Liver (tissue), 9 donors: ENCODE data around the gene SIRT5. TPM values are rescaled to one million over a fixed set of nuclear protein-coding genes. Genes with fewer than 3 reads are reported as not detected.

ENCODE experiments used
- DNase-seq: peaks from one replicate; pipeline ENCODE4 v3.0.0-alpha.2; 2017; ENCODE audit warnings: low spot score
- H3K27ac ChIP-seq, 2 donors: one replicate each; pipeline ENCODE4 v1.7.0; 2013; ENCODE audit warnings: inconsistent platforms in 2 of 2, low read length in 2 of 2, control low read depth in 1 of 2, low read depth in 1 of 2, mild to moderate bottlenecking in 1 of 2
- H3K27me3 ChIP-seq, 4 donors: one replicate each; pipeline versions ENCODE4 v1.6.1 to v1.7.0; 2013; ENCODE audit warnings: low read length in 3 of 4, inconsistent platforms in 1 of 4, mild to moderate bottlenecking in 1 of 4, moderate library complexity in 1 of 4; ENCODE audit not compliant: control insufficient read depth in 4 of 4, insufficient read depth in 4 of 4
- H3K36me3 ChIP-seq, 4 donors: one replicate each; pipeline versions ENCODE4 v1.6.1 to v1.7.0; 2013; ENCODE audit warnings: low read length in 3 of 4, mild to moderate bottlenecking in 3 of 4, low read depth in 1 of 4, moderate library complexity in 1 of 4; ENCODE audit not compliant: control insufficient read depth in 4 of 4, insufficient read depth in 3 of 4
- H3K4me1 ChIP-seq, 4 donors: one replicate each; pipeline versions ENCODE4 v1.6.1 to v1.7.0; 2013; ENCODE audit warnings: low read length in 3 of 4, mild to moderate bottlenecking in 3 of 4, moderate library complexity in 1 of 4; ENCODE audit not compliant: control insufficient read depth in 4 of 4, insufficient read depth in 4 of 4
- H3K4me3 ChIP-seq, 3 donors: one replicate each; pipeline versions ENCODE4 v1.6.1 to v1.7.0; 2013; ENCODE audit warnings: low read length in 3 of 3, control low read depth in 1 of 3, low read depth in 1 of 3, mild to moderate bottlenecking in 1 of 3
- H3K9ac ChIP-seq, 2 donors: one replicate each; pipeline ENCODE4 v1.7.0; 2013; ENCODE audit warnings: low read length in 2 of 2, mild to moderate bottlenecking in 2 of 2, moderate library complexity in 2 of 2, control low read depth in 1 of 2, low read depth in 1 of 2
- H3K9me3 ChIP-seq, 4 donors: one replicate each; pipeline versions ENCODE4 v1.6.1 to v1.7.0; 2013; ENCODE audit warnings: low read length in 3 of 4; ENCODE audit not compliant: control insufficient read depth in 4 of 4
- EGR1 ChIP-seq, 2 donors: IDR thresholded peaks; 2 replicates each; pipeline ENCODE4 v1.6.1; 2016 to 2018; ENCODE audit warnings: antibody characterized with exemption in 2 of 2, low read depth in 2 of 2
- FOXA2 ChIP-seq: IDR thresholded peaks from 2 replicates; pipeline ENCODE4 v1.6.1; 2016; ENCODE audit warnings: antibody characterized with exemption
- GABPA ChIP-seq, 2 donors: IDR thresholded peaks in 1 of 2; conservative IDR thresholded peaks in 1 of 2; 2 replicates each; pipeline ENCODE4 v1.6.1; 2016; ENCODE audit warnings: antibody characterized with exemption in 2 of 2, mild to moderate bottlenecking in 1 of 2, moderate library complexity in 1 of 2
- HNF4A ChIP-seq, 2 donors: conservative IDR thresholded peaks; 2 replicates each; pipeline ENCODE4 v1.6.1; 2016; ENCODE audit warnings: antibody characterized with exemption in 2 of 2, mild to moderate bottlenecking in 2 of 2
- HNF4G ChIP-seq: IDR thresholded peaks from 2 replicates; pipeline ENCODE4 v1.6.1; 2016; ENCODE audit warnings: antibody characterized with exemption
- JUND ChIP-seq, 2 donors: IDR thresholded peaks; 2 replicates each; pipeline ENCODE4 v1.6.1; 2016; ENCODE audit warnings: antibody characterized with exemption in 2 of 2
- NR2F2 ChIP-seq: IDR thresholded peaks from 2 replicates; pipeline ENCODE4 v1.6.1; 2016; ENCODE audit warnings: antibody characterized with exemption
- RAD21 ChIP-seq, 2 donors: IDR thresholded peaks; 2 replicates each; pipeline ENCODE4 v1.6.1; 2016; ENCODE audit warnings: antibody characterized with exemption in 2 of 2, mild to moderate bottlenecking in 2 of 2
- RXRA ChIP-seq, 2 donors: IDR thresholded peaks; 2 replicates each; pipeline ENCODE4 v1.6.1; 2017 to 2018; ENCODE audit warnings: antibody characterized with exemption in 2 of 2, mild to moderate bottlenecking in 1 of 2
- SP1 ChIP-seq: IDR thresholded peaks from 2 replicates; pipeline ENCODE4 v1.6.1; 2018; ENCODE audit warnings: antibody characterized with exemption, mild to moderate bottlenecking
- TAF1 ChIP-seq: conservative IDR thresholded peaks from 2 replicates; pipeline ENCODE4 v1.6.1; 2016; ENCODE audit warnings: antibody characterized with exemption, mild to moderate bottlenecking
- YY1 ChIP-seq: IDR thresholded peaks from 2 replicates; pipeline ENCODE4 v1.6.1; 2016; ENCODE audit warnings: antibody characterized with exemption, mild to moderate bottlenecking
- WGBS: extraction: QIAGEN DNeasy Blood & Tissue Kit; methylation state at CpG from one replicate; pipeline ENCODE4 v1.1.7; 2013; 5-methylcytosine and 5-hydroxymethylcytosine counted together
- polyA plus RNA-seq, 2 donors: library from polyadenylated mRNA; stranded (reverse) in 1 of 2; unstranded in 1 of 2; fragments of 200-250 nt in 1 of 2; fragments of >200 nt in 1 of 2; fragmentation: Nextera tagmentation in 1 of 2; extraction: Ambion mirVana in 1 of 2; gene quantifications; one replicate each; pipeline versions ENCODE4 v1.2.1 to v1.2.3, GENCODE V29; 2013 to 2015
- total RNA-seq, 2 donors: library from RNA; depleted of rRNA; stranded (reverse); fragments of >200 nt; gene quantifications; one replicate each; pipeline ENCODE4 v1.2.3, GENCODE V29; 2014
- TF ChIP-seq, protein P1 (sequence below): IDR thresholded peaks from 2 replicates; pipeline ENCODE4 v1.6.1; 2016; ENCODE audit warnings: antibody characterized with exemption
- TF ChIP-seq, protein P2 (sequence below): IDR thresholded peaks from 2 replicates; pipeline ENCODE4 v1.6.1; 2016; ENCODE audit warnings: antibody characterized with exemption, mild to moderate bottlenecking
- TF ChIP-seq, protein P3 (sequence below): fragments of 150-350 bp; IDR thresholded peaks from 2 replicates; pipeline ENCODE4 v1.5.1; 2017; ENCODE audit warnings: improper control_type of control experiment, low read depth, low read length; ENCODE audit not compliant: missing input control
- TF ChIP-seq, protein P4 (sequence below): IDR thresholded peaks from 2 replicates; pipeline ENCODE4 v1.6.1; 2016; ENCODE audit warnings: antibody characterized with exemption
- donor health status: healthy.
- donor health status: healthy.
- donor health status: healthy.
- donor health status: healthy.
- donor health status: healthy.

SIRT5 gene
- total and polyA plus RNA-seq, 4 donors: 7.5 to 12.6 (median 8.8) TPM

DNA sequence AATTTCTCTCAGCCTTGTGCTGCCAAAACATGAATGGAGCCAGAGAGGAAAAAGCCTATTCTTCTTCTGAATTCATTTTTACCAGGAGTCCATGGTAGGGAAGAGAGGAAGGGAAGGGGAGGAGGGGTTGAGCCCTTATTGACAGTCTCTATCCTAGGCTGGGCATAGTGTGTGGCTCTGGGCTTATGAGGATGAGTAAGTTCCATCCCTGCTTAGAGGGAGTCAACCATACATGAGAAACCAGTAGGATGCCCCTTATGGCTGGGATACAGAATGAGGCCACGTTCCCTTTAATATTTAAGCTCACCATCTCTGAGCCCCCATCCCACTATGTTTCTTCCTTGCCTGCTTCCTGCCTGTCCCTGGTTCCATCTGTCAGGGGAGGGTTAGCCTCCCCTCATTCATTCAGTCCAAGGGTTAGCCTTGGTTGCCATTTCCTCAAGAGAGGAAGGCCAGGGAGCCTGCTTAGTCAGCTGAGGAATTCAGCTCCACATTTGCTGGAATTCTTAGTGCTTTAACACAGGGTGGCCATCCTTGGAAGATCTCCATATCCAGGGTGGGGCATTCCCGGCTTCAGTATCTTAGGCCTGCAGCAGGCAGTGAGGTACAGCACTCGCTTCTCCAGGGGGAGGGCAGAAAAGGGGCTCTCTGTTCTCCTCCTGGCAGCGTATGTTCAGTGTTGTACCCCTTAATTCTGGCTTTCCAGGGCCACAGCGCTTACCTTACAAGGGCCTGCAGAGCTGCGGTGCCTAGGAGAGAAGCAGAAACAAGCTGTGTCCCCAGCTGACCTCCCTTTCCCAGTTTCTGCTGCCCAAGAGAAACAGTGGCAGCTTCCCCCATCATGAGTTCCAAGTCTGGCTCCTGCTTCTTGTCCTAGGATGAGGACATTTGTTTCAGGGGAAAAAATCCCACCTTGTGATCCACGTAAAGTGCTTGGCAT, 12.5 kb downstream of the SIRT5 start (continued):
- TF ChIP-seq GABPA (IDR thresholded peaks at IDR 0.05 in 1 of 2, conservative IDR thresholded peaks at IDR 0.05 in 1 of 2): no peak
- TF ChIP-seq, protein P1, sequence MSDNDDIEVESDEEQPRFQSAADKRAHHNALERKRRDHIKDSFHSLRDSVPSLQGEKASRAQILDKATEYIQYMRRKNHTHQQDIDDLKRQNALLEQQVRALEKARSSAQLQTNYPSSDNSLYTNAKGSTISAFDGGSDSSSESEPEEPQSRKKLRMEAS: no peak
- TF ChIP-seq NR2F2: no peak
- TF ChIP-seq JUND (IDR thresholded peaks at IDR 0.05): no peak
- no peak for TF ChIP-seq FOXA2

DNA sequence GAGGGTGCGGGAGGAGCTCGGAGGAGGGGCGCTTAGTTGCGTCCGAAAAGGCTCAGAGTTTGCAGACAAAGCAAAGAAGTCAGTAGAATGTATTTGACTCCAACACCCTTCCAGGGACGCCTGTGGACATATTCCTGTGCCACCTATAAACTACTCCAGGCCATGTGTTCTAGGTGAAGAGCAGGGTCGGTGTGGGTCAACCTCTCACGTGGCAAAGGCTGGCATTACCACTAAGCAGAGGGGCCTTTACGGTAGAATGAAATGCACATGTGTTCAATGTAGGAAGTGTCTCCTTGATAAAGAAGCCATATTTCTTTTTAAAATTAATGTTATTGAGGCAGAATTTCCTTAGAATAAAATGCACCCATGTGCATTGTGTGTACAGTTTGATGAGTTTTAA, 15.4 kb downstream of the SIRT5 start:
- Histone ChIP-seq H3K4me3 (no peak overlapping the region), H3K4me1 (peaks cover 0 to 19% (median 7%) of the 10 kb centered on the region in 4 donors), H3K36me3 (peaks cover 0 to 32% (median 31%) of the 10 kb centered on the region in 4 donors), H3K9ac (no peak overlapping the region), H3K27me3 (no peaks in the 10 kb centered on the region), H3K9me3 (no peaks in the 10 kb centered on the region), H3K27ac (no peak overlapping the region)
- no peak for DNase-seq
- TF ChIP-seq RAD21 (IDR thresholded peaks at IDR 0.05) (no peak), FOXA2 (no peak), JUND (IDR thresholded peaks at IDR 0.05) (no peak), HNF4A (conservative IDR thresholded peaks at IDR 0.05) (no peak), YY1 (no peak), HNF4G (no peak), EGR1 (IDR thresholded peaks at IDR 0.05; ENCODE audit: low read depth in 2 of 2) (no peak), RXRA (IDR thresholded peaks at IDR 0.05) (no peak), SP1 (no peak), TAF1 (no peak), NR2F2 (no peak)
- TF ChIP-seq, protein P2, sequence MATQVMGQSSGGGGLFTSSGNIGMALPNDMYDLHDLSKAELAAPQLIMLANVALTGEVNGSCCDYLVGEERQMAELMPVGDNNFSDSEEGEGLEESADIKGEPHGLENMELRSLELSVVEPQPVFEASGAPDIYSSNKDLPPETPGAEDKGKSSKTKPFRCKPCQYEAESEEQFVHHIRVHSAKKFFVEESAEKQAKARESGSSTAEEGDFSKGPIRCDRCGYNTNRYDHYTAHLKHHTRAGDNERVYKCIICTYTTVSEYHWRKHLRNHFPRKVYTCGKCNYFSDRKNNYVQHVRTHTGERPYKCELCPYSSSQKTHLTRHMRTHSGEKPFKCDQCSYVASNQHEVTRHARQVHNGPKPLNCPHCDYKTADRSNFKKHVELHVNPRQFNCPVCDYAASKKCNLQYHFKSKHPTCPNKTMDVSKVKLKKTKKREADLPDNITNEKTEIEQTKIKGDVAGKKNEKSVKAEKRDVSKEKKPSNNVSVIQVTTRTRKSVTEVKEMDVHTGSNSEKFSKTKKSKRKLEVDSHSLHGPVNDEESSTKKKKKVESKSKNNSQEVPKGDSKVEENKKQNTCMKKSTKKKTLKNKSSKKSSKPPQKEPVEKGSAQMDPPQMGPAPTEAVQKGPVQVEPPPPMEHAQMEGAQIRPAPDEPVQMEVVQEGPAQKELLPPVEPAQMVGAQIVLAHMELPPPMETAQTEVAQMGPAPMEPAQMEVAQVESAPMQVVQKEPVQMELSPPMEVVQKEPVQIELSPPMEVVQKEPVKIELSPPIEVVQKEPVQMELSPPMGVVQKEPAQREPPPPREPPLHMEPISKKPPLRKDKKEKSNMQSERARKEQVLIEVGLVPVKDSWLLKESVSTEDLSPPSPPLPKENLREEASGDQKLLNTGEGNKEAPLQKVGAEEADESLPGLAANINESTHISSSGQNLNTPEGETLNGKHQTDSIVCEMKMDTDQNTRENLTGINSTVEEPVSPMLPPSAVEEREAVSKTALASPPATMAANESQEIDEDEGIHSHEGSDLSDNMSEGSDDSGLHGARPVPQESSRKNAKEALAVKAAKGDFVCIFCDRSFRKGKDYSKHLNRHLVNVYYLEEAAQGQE: no peak
- TF ChIP-seq, protein P3, sequence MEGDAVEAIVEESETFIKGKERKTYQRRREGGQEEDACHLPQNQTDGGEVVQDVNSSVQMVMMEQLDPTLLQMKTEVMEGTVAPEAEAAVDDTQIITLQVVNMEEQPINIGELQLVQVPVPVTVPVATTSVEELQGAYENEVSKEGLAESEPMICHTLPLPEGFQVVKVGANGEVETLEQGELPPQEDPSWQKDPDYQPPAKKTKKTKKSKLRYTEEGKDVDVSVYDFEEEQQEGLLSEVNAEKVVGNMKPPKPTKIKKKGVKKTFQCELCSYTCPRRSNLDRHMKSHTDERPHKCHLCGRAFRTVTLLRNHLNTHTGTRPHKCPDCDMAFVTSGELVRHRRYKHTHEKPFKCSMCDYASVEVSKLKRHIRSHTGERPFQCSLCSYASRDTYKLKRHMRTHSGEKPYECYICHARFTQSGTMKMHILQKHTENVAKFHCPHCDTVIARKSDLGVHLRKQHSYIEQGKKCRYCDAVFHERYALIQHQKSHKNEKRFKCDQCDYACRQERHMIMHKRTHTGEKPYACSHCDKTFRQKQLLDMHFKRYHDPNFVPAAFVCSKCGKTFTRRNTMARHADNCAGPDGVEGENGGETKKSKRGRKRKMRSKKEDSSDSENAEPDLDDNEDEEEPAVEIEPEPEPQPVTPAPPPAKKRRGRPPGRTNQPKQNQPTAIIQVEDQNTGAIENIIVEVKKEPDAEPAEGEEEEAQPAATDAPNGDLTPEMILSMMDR: no peak
- TF ChIP-seq, protein P4, sequence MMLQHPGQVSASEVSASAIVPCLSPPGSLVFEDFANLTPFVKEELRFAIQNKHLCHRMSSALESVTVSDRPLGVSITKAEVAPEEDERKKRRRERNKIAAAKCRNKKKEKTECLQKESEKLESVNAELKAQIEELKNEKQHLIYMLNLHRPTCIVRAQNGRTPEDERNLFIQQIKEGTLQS: no peak
- 96% methylated on average over 9 of the region's 9 CpGs for WGBS
